K562 (cell line): ENCODE measurements around the gene MAP3K4. TPM values are rescaled to one million over a fixed set of nuclear protein-coding genes. Genes with fewer than 3 reads are reported as not detected.

ENCODE experiments used
- ATAC-seq: fragments of 200-7000 bp; cut with Tn5 transposase; 3 replicates; pipeline ENCODE4 v1.9.1; 2020; ENCODE audit warnings: moderate library complexity
- BruUV-seq: library from RNA; stranded (reverse); fragments of 400-500 nt; replicated peaks from 2 replicates; lab custom pipeline; 2021; lab: Mats Ljungman, UMichigan
- CTCF ChIA-PET: fragments of 300-600 bp; formaldehyde crosslinking; extraction: SDS; loops from one replicate; lab custom pipeline; 2021; ENCODE audit warnings: low intra/inter-chr PET ratio; lab: Yijun Ruan, JAX
- POLR2A ChIA-PET: fragments of 300-600, 350-650 bp; sonication (Branson Sonifier 250); formaldehyde crosslinking; extraction: SDS; loops from one replicate; lab custom pipeline; 2021; ENCODE audit warnings: antibody characterized with exemption, inconsistent platforms; lab: Yijun Ruan, JAX
- DNase-seq, 4 experiments: peaks; one replicate each; pipeline versions ENCODE4 v3.0.0 to v3.0.0-alpha.2; 2011 to 2018; ENCODE audit warnings: low spot score in 3 of 4, mixed read lengths in 3 of 4; ENCODE audit errors: extremely low read depth in 1 of 4
- FAIRE-seq: peaks from 2 replicates; lab custom pipeline; 2011; peaks lifted over from hg19 to GRCh38; lab: Jason Lieb, UNC
- H2AFZ ChIP-seq: 2 replicates; pipeline ENCODE4 v1.6.0; 2011; ENCODE audit warnings: low read depth, low read length, control low read depth, inconsistent platforms
- H3K27ac ChIP-seq: fragments of 200-600 bp; 3 replicates; pipeline ENCODE4 v1.8.0; 2011; ENCODE audit warnings: low read depth, mild to moderate bottlenecking, control low read depth, inconsistent platforms, low read length, moderate library complexity, mixed read lengths; ENCODE audit errors: extremely low read depth
- H3K27me3 ChIP-seq, 2 experiments: fragments of 300-600 bp in 1 of 2; 2 replicates in 1 of 2; 3 replicates in 1 of 2; pipeline versions ENCODE4 v1.6.0 to v1.8.0; 2011; ENCODE audit warnings: inconsistent platforms in 2 of 2, low read length in 2 of 2, mild to moderate bottlenecking in 1 of 2, mixed read lengths in 1 of 2, moderate library complexity in 1 of 2; ENCODE audit not compliant: control insufficient read depth in 2 of 2, insufficient read depth in 2 of 2
- H3K36me3 ChIP-seq: fragments of 300-600 bp; 3 replicates; pipeline ENCODE4 v1.8.0; 2011; ENCODE audit warnings: mild to moderate bottlenecking, low read length, inconsistent platforms; ENCODE audit not compliant: control insufficient read depth, insufficient read depth
- H3K4me1 ChIP-seq, 2 experiments: fragments of 200-600 bp in 1 of 2; replicated peaks in 1 of 2; 2 replicates in 1 of 2; 3 replicates in 1 of 2; pipeline versions ENCODE4 v1.5.1 to v1.8.0; 2011; ENCODE audit warnings: inconsistent platforms in 2 of 2, low read length in 2 of 2, mild to moderate bottlenecking in 1 of 2, mixed read lengths in 1 of 2, moderate library complexity in 1 of 2; ENCODE audit not compliant: control insufficient read depth in 2 of 2, insufficient read depth in 2 of 2
- H3K4me2 ChIP-seq: 2 replicates; pipeline ENCODE4 v1.6.1; 2011; ENCODE audit warnings: low read length, control low read depth, inconsistent platforms, mixed read lengths; ENCODE audit not compliant: insufficient read depth
- H3K4me3 ChIP-seq: fragments of 200-600 bp; sonication (generic), shearing (Covaris generic); 2 replicates; pipeline ENCODE4 v1.5.1; 2016; ENCODE audit warnings: control low read depth, inconsistent platforms
- H3K79me2 ChIP-seq: fragments of 200-600 bp; 3 replicates; pipeline ENCODE4 v1.8.0; 2011; ENCODE audit warnings: low read length, inconsistent platforms; ENCODE audit not compliant: control insufficient read depth, insufficient read depth
- H3K9ac ChIP-seq, 2 experiments: 2 replicates each; pipeline versions ENCODE4 v1.6.0 to v1.6.1; 2011; ENCODE audit warnings: low read depth in 2 of 2, low read length in 2 of 2, control low read depth in 1 of 2, inconsistent platforms in 1 of 2, mild to moderate bottlenecking in 1 of 2, mixed read lengths in 1 of 2; ENCODE audit not compliant: insufficient read depth in 1 of 2
- H3K9me1 ChIP-seq: one replicate; pipeline ENCODE4 v1.6.0; 2011; ENCODE audit warnings: inconsistent platforms, mild to moderate bottlenecking, low read length, moderate library complexity; ENCODE audit not compliant: control insufficient read depth, insufficient read depth
- H3K9me3 ChIP-seq: replicated peaks from 2 replicates; pipeline ENCODE4 v1.5.1; 2011; ENCODE audit warnings: low read depth, low read length, inconsistent platforms; ENCODE audit not compliant: control insufficient read depth, insufficient read depth
- H4K20me1 ChIP-seq: replicated peaks from 2 replicates; pipeline ENCODE4 v1.6.1; 2011; ENCODE audit warnings: low read length, inconsistent platforms, mixed read lengths; ENCODE audit not compliant: control insufficient read depth, insufficient read depth
- BHLHE40 ChIP-seq: IDR thresholded peaks from 2 replicates; pipeline ENCODE4 v1.6.1; 2011; ENCODE audit warnings: low read length, improper control_type of control experiment
- FOXO4 ChIP-seq: fragments of 450-650 bp; formaldehyde crosslinking; IDR thresholded peaks from 2 replicates; pipeline ENCODE4 v1.4.0; 2020; ENCODE audit warnings: mild to moderate bottlenecking, moderate library complexity
- GTF2F1 ChIP-seq: IDR thresholded peaks from 2 replicates; pipeline ENCODE4 v1.6.1; 2011; ENCODE audit warnings: low read depth, low read length, improper control_type of control experiment
- HEY1 ChIP-seq: fragments of 250-450 bp; sonication (Bioruptor Pico); IDR thresholded peaks from 2 replicates; pipeline ENCODE4 v1.5.0; 2020; ENCODE audit warnings: mild to moderate bottlenecking, moderate library complexity, borderline replicate concordance
- NR2C2 ChIP-seq, 2 experiments: fragments of 200-800 bp in 1 of 2; sonication (Bioruptor generic) in 1 of 2; sonication (generic) in 1 of 2; formaldehyde crosslinking in 1 of 2; IDR thresholded peaks; 2 replicates each; pipeline versions ENCODE4 v1.6.1 to v1.8.0; 2016 to 2022; ENCODE audit warnings: mild to moderate bottlenecking in 1 of 2, missing compliant biosample characterization in 1 of 2, missing genetic modification characterization in 1 of 2, missing genetic modification reagents in 1 of 2
- RBFOX2 ChIP-seq: fragments of 200-400 bp; formaldehyde crosslinking; IDR thresholded peaks from 2 replicates; pipeline ENCODE4 v1.6.1; 2017; ENCODE audit warnings: low read depth, mild to moderate bottlenecking, low read length, moderate library complexity
- ZBTB11 ChIP-seq, 3 experiments: fragments of 200-800 bp in 1 of 3; fragments of 250-450 bp in 1 of 3; fragments of 450-650 bp in 1 of 3; sonication (Bioruptor Pico) in 1 of 3; sonication (Bioruptor generic) in 1 of 3; formaldehyde crosslinking in 1 of 3; IDR thresholded peaks; 2 replicates each; pipeline versions ENCODE4 v1.6.1 to v1.8.0; 2016 to 2022; ENCODE audit warnings: mild to moderate bottlenecking in 2 of 3, missing genetic modification characterization in 2 of 3, missing compliant biosample characterization in 1 of 3, moderate library complexity in 1 of 3
- WGBS: fragments of 100-300 bp; shearing (Covaris generic); methylation state at CpG from one replicate; pipeline ENCODE4 v1.1.6; 2016; ENCODE audit warnings: low coverage, mixed read lengths; ENCODE audit not compliant: insufficient coverage; ENCODE audit errors: missing lambda C conversion rate; 5-methylcytosine and 5-hydroxymethylcytosine counted together
- in situ Hi-C: fragments of 300-500 bp; cut with MboI; formaldehyde crosslinking; loops from 4 replicates; pipeline ENCODE4 v1.15.0; 2018; ENCODE audit warnings: inconsistent platforms, mixed read lengths
- intact Hi-C: fragments of 100-400 bp; cut with micrococcal nuclease; formaldehyde crosslinking; loops from 2 replicates; pipeline ENCODE4 v1.14.2; 2022
- polyA plus RNA-seq, 8 experiments: library from polyadenylated mRNA; depleted of rRNA in 4 of 8; stranded (reverse) in 5 of 8; unstranded in 3 of 8; fragments of >200 nt; fragmentation: Nextera tagmentation in 2 of 8; fragmentation: Illumina TruSeq in 1 of 8; extraction: Ambion mirVana in 2 of 8; extraction: Trizol in 1 of 8; gene quantifications; 2 replicates each; pipeline versions ENCODE4 v1.2.1 to v1.2.3, GENCODE V29; 2011 to 2014; ENCODE audit warnings: inconsistent platforms in 1 of 8, missing spikeins in 1 of 8
- total RNA-seq, 7 experiments: library from RNA; depleted of rRNA in 6 of 7; stranded (reverse); fragments of >200 nt in 6 of 7; fragmentation: Illumina TruSeq in 2 of 7; extraction: Trizol in 2 of 7; gene quantifications; 2 replicates each; pipeline versions ENCODE4 v1.2.1 to v1.2.3, GENCODE V29; 2011 to 2021; ENCODE audit warnings: low replicate concordance in 1 of 7

The MAP3K4 gene
- total and polyA plus RNA-seq, 9 of the 15 experiments (the other 6 are each of a cell fraction or from before 2014, with no cell fraction given), result 21.0 to 77.2 (median 48.9) TPM

GRCh38 chr6:161107779-161108730 is 116.5 kb downstream of the MAP3K4 start (continued):
- no peak for TF ChIP-seq ZBTB11 (CRISPR knock-in tag; IDR thresholded peaks at IDR 0.05)
- TF ChIP-seq GTF2F1, result no peak
- no peak for TF ChIP-seq HEY1 (CRISPR knock-in tag)
- TF ChIP-seq RBFOX2, result no peak

- no peak for ATAC-seq
- no peak for TF ChIP-seq FOXO4
- TF ChIP-seq BHLHE40, result no peak
- TF ChIP-seq NR2C2 (CRISPR knock-in tag; IDR thresholded peaks at IDR 0.05), result no peak
- no peak for TF ChIP-seq NR2C2 (tag; IDR thresholded peaks at IDR 0.05)
Measured at GRCh38 chr6:161108916-161109315, 117.3 kb downstream of the MAP3K4 start.

More at GRCh38 chr6:161108916-161109315, 117.3 kb downstream of the MAP3K4 start:
- in situ Hi-C loops, result no loop called here
- peaks cover 91% of the 10 kb centered on the region for H3K36me3 ChIP-seq
- no peaks in the 10 kb centered on the region for H3K9me3 ChIP-seq
- intact Hi-C loops, result no loop called here
- H4K20me1 ChIP-seq, result no peaks in the 10 kb centered on the region
- no peak overlapping the region for H3K4me2 ChIP-seq
- POLR2A ChIA-PET, result interaction anchor here (0.5 kb wide), 1 partner anchor 740 kb away, joined by 3 read pairs; no protein-coding TSS in a partner anchor
- H3K4me1 ChIP-seq, result no peaks in the 10 kb centered on the region
- 80% methylated on average over 5 of the region's 5 CpGs for WGBS
- DNase-seq (no peak), FAIRE-seq (no peak)
- H2AFZ ChIP-seq, result no peak overlapping the region
- no TSS peak for BruUV-seq
- no peaks in the 10 kb centered on the region for H3K27me3 ChIP-seq
- H3K27ac ChIP-seq, result no peak overlapping the region
- no peaks in the 10 kb centered on the region for H3K9me1 ChIP-seq
- H3K9ac ChIP-seq, result no peak overlapping the region
- no peak overlapping the region for H3K4me3 ChIP-seq
- CTCF ChIA-PET, result no interaction called here
- no peaks in the 10 kb centered on the region for H3K79me2 ChIP-seq
